BLaER1 (cell line): ENCODE data around the gene C4A.
"Not testable (repeated sequence)": the region's sequence is repeated elsewhere in the genome, so short reads cannot be mapped to it uniquely, and the experiment has no call there.

Experiments
- H3K27ac ChIP-seq: shearing (Covaris generic); formaldehyde crosslinking; 2 replicates; pipeline ENCODE4 v1.8.1; 2022
- H3K27me3 ChIP-seq: shearing (Covaris generic); formaldehyde crosslinking; 2 replicates; pipeline ENCODE4 v1.8.1; 2022
- H3K36me3 ChIP-seq: shearing (Covaris generic); formaldehyde crosslinking; 2 replicates; pipeline ENCODE4 v1.8.1; 2022
- H3K4me1 ChIP-seq: shearing (Covaris generic); formaldehyde crosslinking; 2 replicates; pipeline ENCODE4 v1.8.1; 2022
- H3K4me2 ChIP-seq: shearing (Covaris generic); formaldehyde crosslinking; 2 replicates; pipeline ENCODE4 v1.8.1; 2022
- H3K4me3 ChIP-seq: shearing (Covaris generic); formaldehyde crosslinking; 2 replicates; pipeline ENCODE4 v1.8.1; 2022
- H3K9ac ChIP-seq: shearing (Covaris generic); formaldehyde crosslinking; 2 replicates; pipeline ENCODE4 v1.8.1; 2022
- H3K9me3 ChIP-seq: shearing (Covaris generic); formaldehyde crosslinking; 2 replicates; pipeline ENCODE4 v1.8.1; 2022
- H4K20me1 ChIP-seq: shearing (Covaris generic); formaldehyde crosslinking; 2 replicates; pipeline ENCODE4 v1.8.1; 2022

Gene C4A

GRCh38 chr6:32005991-32006529, 24.2 kb downstream of the C4A start:
- not testable (repeated sequence) for H4K20me1 ChIP-seq, H3K4me3 ChIP-seq, H3K36me3 ChIP-seq, H3K27ac ChIP-seq, H3K9me3 ChIP-seq, H3K9ac ChIP-seq, H3K4me2 ChIP-seq, H3K27me3 ChIP-seq, H3K4me1 ChIP-seq

GRCh38 chr6:32007086-32007485, 25.2 kb downstream of the C4A start:
- H3K27me3 ChIP-seq, H3K4me2 ChIP-seq, H3K27ac ChIP-seq, H3K9ac ChIP-seq, H3K36me3 ChIP-seq, H4K20me1 ChIP-seq, H3K9me3 ChIP-seq, H3K4me1 ChIP-seq, H3K4me3 ChIP-seq: not testable (repeated sequence)

GRCh38 chr6:32008037-32008436, 26.2 kb downstream of the C4A start:
- H3K9ac ChIP-seq, H3K27ac ChIP-seq, H3K27me3 ChIP-seq, H3K4me2 ChIP-seq, H3K4me1 ChIP-seq, H4K20me1 ChIP-seq, H3K36me3 ChIP-seq, H3K9me3 ChIP-seq, H3K4me3 ChIP-seq: not testable (repeated sequence)

GRCh38 chr6:32008616-32009015, 26.8 kb downstream of the C4A start:
- H3K36me3 ChIP-seq, H3K4me2 ChIP-seq, H3K4me1 ChIP-seq, H3K9me3 ChIP-seq, H3K4me3 ChIP-seq, H3K27ac ChIP-seq, H4K20me1 ChIP-seq, H3K27me3 ChIP-seq, H3K9ac ChIP-seq: not testable (repeated sequence)

GRCh38 chr6:32009537-32009936, 27.7 kb downstream of the C4A start:
- not testable (repeated sequence) for H3K27me3 ChIP-seq, H3K9ac ChIP-seq, H3K4me2 ChIP-seq, H3K36me3 ChIP-seq, H3K4me1 ChIP-seq, H3K4me3 ChIP-seq, H4K20me1 ChIP-seq, H3K27ac ChIP-seq, H3K9me3 ChIP-seq

- H3K27ac ChIP-seq, H3K27me3 ChIP-seq, H4K20me1 ChIP-seq, H3K4me2 ChIP-seq, H3K4me1 ChIP-seq, H3K9ac ChIP-seq, H3K9me3 ChIP-seq, H3K36me3 ChIP-seq, H3K4me3 ChIP-seq: not testable (repeated sequence)
Observed at GRCh38 chr6:32010856-32011530, 29.1 kb downstream of the C4A start.

GRCh38 chr6:32012941-32013617, 31.2 kb downstream of the C4A start:
- H3K36me3 ChIP-seq, H3K4me3 ChIP-seq, H3K9me3 ChIP-seq, H4K20me1 ChIP-seq, H3K27me3 ChIP-seq, H3K4me1 ChIP-seq, H3K4me2 ChIP-seq, H3K27ac ChIP-seq, H3K9ac ChIP-seq: not testable (repeated sequence)

- not testable (repeated sequence) for H3K27me3 ChIP-seq, H3K9ac ChIP-seq, H3K9me3 ChIP-seq, H3K4me3 ChIP-seq, H3K36me3 ChIP-seq, H4K20me1 ChIP-seq, H3K4me2 ChIP-seq, H3K27ac ChIP-seq, H3K4me1 ChIP-seq
Observed at GRCh38 chr6:32013738-32014137, 31.9 kb downstream of the C4A start.

- H3K9me3 ChIP-seq, H3K9ac ChIP-seq, H3K27ac ChIP-seq, H3K36me3 ChIP-seq, H3K27me3 ChIP-seq, H3K4me1 ChIP-seq, H3K4me2 ChIP-seq, H3K4me3 ChIP-seq, H4K20me1 ChIP-seq: not testable (repeated sequence)
Observed at GRCh38 chr6:32014547-32014946, 32.7 kb downstream of the C4A start, which contains the start of gene C4B. C4B (plus strand) TSS chr6:32014795; CDS start chr6:32014846, 51 bp downstream.

- not testable (repeated sequence) for H3K4me2 ChIP-seq, H3K4me3 ChIP-seq, H3K36me3 ChIP-seq, H4K20me1 ChIP-seq, H3K27me3 ChIP-seq, H3K4me1 ChIP-seq, H3K9me3 ChIP-seq, H3K27ac ChIP-seq, H3K9ac ChIP-seq
Observed at GRCh38 chr6:32022100-32022499, 40.2 kb downstream of the C4A start.

GRCh38 chr6:32028631-32029030, 46.8 kb downstream of the C4A start:
- not testable (repeated sequence) for H3K9me3 ChIP-seq, H3K4me3 ChIP-seq, H4K20me1 ChIP-seq, H3K9ac ChIP-seq, H3K36me3 ChIP-seq, H3K27me3 ChIP-seq, H3K4me2 ChIP-seq, H3K4me1 ChIP-seq, H3K27ac ChIP-seq

- H3K9ac ChIP-seq, H3K27ac ChIP-seq, H3K27me3 ChIP-seq, H3K4me3 ChIP-seq, H3K4me1 ChIP-seq, H4K20me1 ChIP-seq, H3K36me3 ChIP-seq, H3K4me2 ChIP-seq, H3K9me3 ChIP-seq: not testable (repeated sequence)
Observed at GRCh38 chr6:32029553-32029952, 47.7 kb downstream of the C4A start.

- not testable (repeated sequence) for H3K4me3 ChIP-seq, H3K27me3 ChIP-seq, H3K27ac ChIP-seq, H3K9ac ChIP-seq, H3K36me3 ChIP-seq, H3K4me1 ChIP-seq, H4K20me1 ChIP-seq, H3K9me3 ChIP-seq, H3K4me2 ChIP-seq
Observed at GRCh38 chr6:32035283-32036013, 53.6 kb downstream of the C4A start.

- H3K4me1 ChIP-seq, H3K27me3 ChIP-seq, H3K4me3 ChIP-seq, H3K4me2 ChIP-seq, H3K27ac ChIP-seq, H3K9me3 ChIP-seq, H4K20me1 ChIP-seq, H3K36me3 ChIP-seq, H3K9ac ChIP-seq: not testable (repeated sequence)
Observed at GRCh38 chr6:32037136-32037535, 55.3 kb downstream of the C4A start.
